DOHH2 (cell line): Measurements from ENCODE around the gene SLFNL1.

ENCODE experiments used
- H3F3A ChIP-seq: fragments of 200-600 bp; sonication (generic), shearing (Covaris generic); 2 replicates; pipeline ENCODE4 v1.6.0; 2016; ENCODE audit warnings: antibody characterized with exemption, mild to moderate bottlenecking; ENCODE audit not compliant: control insufficient read depth, insufficient read depth
- H3K27ac ChIP-seq: fragments of 200-600 bp; sonication (generic); 2 replicates; pipeline ENCODE4 v1.5.1; 2014; ENCODE audit warnings: low read depth, mild to moderate bottlenecking, low read length, moderate library complexity
- H3K27me3 ChIP-seq: fragments of 200-600 bp; sonication (generic); 2 replicates; pipeline ENCODE4 v1.6.1; 2014; ENCODE audit warnings: mild to moderate bottlenecking, low read length, mixed read lengths; ENCODE audit not compliant: control insufficient read depth
- H3K36me3 ChIP-seq: fragments of 200-600 bp; sonication (generic); 2 replicates; pipeline ENCODE4 v1.6.1; 2014; ENCODE audit warnings: mild to moderate bottlenecking, low read length, moderate library complexity, mixed read lengths; ENCODE audit not compliant: control insufficient read depth
- H3K4me1 ChIP-seq: fragments of 200-600 bp; sonication (generic); 2 replicates; pipeline ENCODE4 v1.6.1; 2014; ENCODE audit warnings: mild to moderate bottlenecking, low read length, mixed read lengths; ENCODE audit not compliant: control insufficient read depth
- H3K4me2 ChIP-seq: fragments of 200-600 bp; sonication (generic); 2 replicates; pipeline ENCODE4 v1.6.0; 2014; ENCODE audit warnings: mild to moderate bottlenecking, low read length, moderate library complexity
- H3K4me3 ChIP-seq: fragments of 200-600 bp; sonication (generic); 2 replicates; pipeline ENCODE4 v1.5.1; 2014; ENCODE audit warnings: mild to moderate bottlenecking, low read length, mixed read lengths
- H3K79me2 ChIP-seq: fragments of 200-600 bp; sonication (generic); 2 replicates; pipeline ENCODE4 v1.6.1; 2014; ENCODE audit warnings: mild to moderate bottlenecking, low read length, mixed read lengths; ENCODE audit not compliant: control insufficient read depth
- H3K9me2 ChIP-seq: fragments of 200-600 bp; sonication (generic); replicated peaks from 2 replicates; pipeline ENCODE4 v1.6.1; 2014; ENCODE audit warnings: mild to moderate bottlenecking, low read length, mixed read lengths; ENCODE audit not compliant: control insufficient read depth
- H3K9me3 ChIP-seq: fragments of 200-600 bp; sonication (generic); 2 replicates; pipeline ENCODE4 v1.6.1; 2014; ENCODE audit warnings: antibody characterized with exemption, low read length, mixed read lengths; ENCODE audit not compliant: control insufficient read depth, insufficient read depth
- H4K20me1 ChIP-seq: fragments of 200-600 bp; sonication (generic); 2 replicates; pipeline ENCODE4 v1.6.0; 2014; ENCODE audit warnings: low read depth, mild to moderate bottlenecking, antibody characterized with exemption, low read length, moderate library complexity; ENCODE audit not compliant: control insufficient read depth, insufficient read depth
- EZH2phosphoT487 ChIP-seq: fragments of 200-600 bp; sonication (generic); IDR thresholded peaks from 2 replicates; pipeline ENCODE4 v1.6.1; 2017; ENCODE audit warnings: borderline replicate concordance, mild to moderate bottlenecking, antibody characterized with exemption, low read length, moderate library complexity, mixed read lengths
- TF ChIP-seq, protein P1 (sequence below): fragments of 200-600 bp; sonication (generic); IDR thresholded peaks from one replicate; pipeline ENCODE4 v1.5.1; 2014; ENCODE audit warnings: antibody characterized with exemption, mild to moderate bottlenecking, low read depth, low read length; ENCODE audit not compliant: poor library complexity, severe bottlenecking

SLFNL1 gene

GRCh38 chr1:40978886-40979240, 42.7 kb downstream of the SLFNL1 start:
- Histone ChIP-seq H3K9me3 (no peaks in the 10 kb centered on the region), H4K20me1 (peaks cover 16% of the 10 kb centered on the region; the same call in 1 of the 2 replicates), H3K4me1 (peaks cover 30% of the 10 kb centered on the region), H3K27me3 (no peaks in the 10 kb centered on the region), H3F3A (no peaks in the 10 kb centered on the region), H3K4me3 (peak overlapping the region; percentile 87), H3K27ac (peak overlapping the region; percentile 81), H3K36me3 (peaks cover 39% of the 10 kb centered on the region), H3K9me2 (no peaks in the 10 kb centered on the region), H3K79me2 (peaks cover 46% of the 10 kb centered on the region), H3K4me2 (peak overlapping the region; percentile 86)
- TF ChIP-seq EZH2phosphoT487: no peak
- TF ChIP-seq, protein P1, sequence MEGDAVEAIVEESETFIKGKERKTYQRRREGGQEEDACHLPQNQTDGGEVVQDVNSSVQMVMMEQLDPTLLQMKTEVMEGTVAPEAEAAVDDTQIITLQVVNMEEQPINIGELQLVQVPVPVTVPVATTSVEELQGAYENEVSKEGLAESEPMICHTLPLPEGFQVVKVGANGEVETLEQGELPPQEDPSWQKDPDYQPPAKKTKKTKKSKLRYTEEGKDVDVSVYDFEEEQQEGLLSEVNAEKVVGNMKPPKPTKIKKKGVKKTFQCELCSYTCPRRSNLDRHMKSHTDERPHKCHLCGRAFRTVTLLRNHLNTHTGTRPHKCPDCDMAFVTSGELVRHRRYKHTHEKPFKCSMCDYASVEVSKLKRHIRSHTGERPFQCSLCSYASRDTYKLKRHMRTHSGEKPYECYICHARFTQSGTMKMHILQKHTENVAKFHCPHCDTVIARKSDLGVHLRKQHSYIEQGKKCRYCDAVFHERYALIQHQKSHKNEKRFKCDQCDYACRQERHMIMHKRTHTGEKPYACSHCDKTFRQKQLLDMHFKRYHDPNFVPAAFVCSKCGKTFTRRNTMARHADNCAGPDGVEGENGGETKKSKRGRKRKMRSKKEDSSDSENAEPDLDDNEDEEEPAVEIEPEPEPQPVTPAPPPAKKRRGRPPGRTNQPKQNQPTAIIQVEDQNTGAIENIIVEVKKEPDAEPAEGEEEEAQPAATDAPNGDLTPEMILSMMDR: no peak

GRCh38 chr1:40977716-40978115, 43.8 kb downstream of the SLFNL1 start:
- no peaks in the 10 kb centered on the region for H3K27me3 ChIP-seq

DNA sequence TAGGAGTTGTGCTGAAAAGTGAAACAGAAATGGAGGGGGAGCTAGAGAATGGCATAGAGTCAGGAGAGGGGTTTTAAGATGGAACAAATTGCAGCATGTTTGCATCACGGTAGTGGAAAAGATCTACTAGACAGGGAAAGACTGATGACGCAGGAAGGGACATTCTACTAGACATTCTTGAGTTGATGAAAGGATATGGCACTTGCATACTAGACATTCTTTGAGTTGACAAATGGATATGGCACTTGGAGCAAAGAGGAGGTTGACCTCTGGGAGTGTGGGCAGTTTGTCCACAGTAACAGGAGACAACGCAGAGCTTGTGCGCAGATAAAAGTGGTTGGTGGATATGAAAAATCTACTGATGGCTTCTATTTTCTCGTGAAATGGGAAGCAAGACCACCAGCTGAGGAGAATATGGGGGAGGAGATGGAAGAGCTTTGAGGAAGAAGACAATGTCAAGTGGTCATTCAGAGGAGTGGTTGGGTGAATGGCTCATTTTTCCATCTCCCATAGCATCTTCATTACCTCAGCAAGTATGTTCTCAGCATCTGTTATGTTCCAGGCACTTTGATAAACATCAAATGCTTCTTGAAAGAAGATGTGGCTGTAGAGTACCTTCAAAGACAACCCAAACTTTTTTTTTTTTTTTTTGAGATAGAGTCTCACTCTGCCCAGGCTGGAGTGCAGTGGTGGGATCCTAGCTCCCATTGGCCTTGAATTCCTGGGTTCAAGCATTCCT, 44.4 kb downstream of the SLFNL1 start:
- Histone ChIP-seq H3K27ac (no peak overlapping the region), H3K9me2 (no peaks in the 10 kb centered on the region), H3K4me1 (peaks cover 21% of the 10 kb centered on the region), H4K20me1 (peaks cover 10% of the 10 kb centered on the region; the same call in 1 of the 2 replicates), H3K4me2 (no peak overlapping the region), H3K9me3 (no peaks in the 10 kb centered on the region), H3K36me3 (peaks cover 21% of the 10 kb centered on the region), H3K4me3 (no peak overlapping the region), H3K79me2 (peaks cover 29% of the 10 kb centered on the region), H3K27me3 (no peaks in the 10 kb centered on the region), H3F3A (no peaks in the 10 kb centered on the region)
- TF ChIP-seq, protein P1: no peak
- TF ChIP-seq EZH2phosphoT487: no peak

More at GRCh38 chr1:40977716-40978115, 43.8 kb downstream of the SLFNL1 start:
- Histone ChIP-seq H3K79me2 (peaks cover 35% of the 10 kb centered on the region), H3F3A (no peaks in the 10 kb centered on the region), H3K4me3 (no peak overlapping the region), H3K36me3 (peaks cover 27% of the 10 kb centered on the region), H3K9me2 (no peaks in the 10 kb centered on the region), H3K4me2 (no peak overlapping the region), H3K27ac (no peak overlapping the region), H3K9me3 (no peaks in the 10 kb centered on the region), H3K4me1 (peaks cover 27% of the 10 kb centered on the region), H4K20me1 (peaks cover 15% of the 10 kb centered on the region; the same call in 1 of the 2 replicates)
- TF ChIP-seq EZH2phosphoT487: no peak
- TF ChIP-seq, protein P1: no peak
